NCI-H2227 (cell line): ENCODE data around the gene SCNN1A.

Experiments used
- DNase-seq: peaks from one replicate; lab custom pipeline; 2025; ENCODE audit not compliant: unreplicated experiment; lab: John Stamatoyannopoulos, UW

SCNN1A gene

GRCh38 chr12:6369916-6370575 lies 5.3 kb downstream of the SCNN1A start:
- DNase-seq: no peak

GRCh38 chr12:6368906-6369525 lies 6.3 kb downstream of the SCNN1A start:
- no peak for DNase-seq

- no peak for DNase-seq
Observed at GRCh38 chr12:6367969-6368892, 7.1 kb downstream of the SCNN1A start.

GRCh38 chr12:6367065-6367968 lies 8.0 kb downstream of the SCNN1A start:
- peak; percentile 14 for DNase-seq

- DNase-seq: no peak
Observed at GRCh38 chr12:6364044-6364374, 11.4 kb downstream of the SCNN1A start.

- peak; percentile 34 for DNase-seq
Observed at GRCh38 chr12:6363330-6364043, 11.9 kb downstream of the SCNN1A start.

GRCh38 chr12:6363010-6363329 lies 12.4 kb downstream of the SCNN1A start:
- DNase-seq: no peak

- DNase-seq: no peak
Observed at GRCh38 chr12:6362403-6362802, 13.0 kb downstream of the SCNN1A start.

- DNase-seq: no peak
Observed at GRCh38 chr12:6361834-6362233, 13.5 kb downstream of the SCNN1A start.

GRCh38 chr12:6360578-6361490 lies 14.5 kb downstream of the SCNN1A start:
- peak; percentile 18 for DNase-seq

GRCh38 chr12:6360080-6360571 lies 15.2 kb downstream of the SCNN1A start:
- no peak for DNase-seq

- DNase-seq: no peak
Observed at GRCh38 chr12:6358881-6359280, 16.5 kb downstream of the SCNN1A start.

GRCh38 chr12:6356374-6356820 lies 19.0 kb downstream of the SCNN1A start:
- DNase-seq: no peak

GRCh38 chr12:6355491-6356373 lies 19.6 kb downstream of the SCNN1A start:
- DNase-seq: no peak

GRCh38 chr12:6354495-6355393 lies 20.6 kb downstream of the SCNN1A start:
- DNase-seq: no peak

- DNase-seq: no peak
Observed at GRCh38 chr12:6352193-6353173, 22.9 kb downstream of the SCNN1A start.
